ENCODE results near the gene IRF2. TPM values are rescaled to one million over a fixed set of nuclear protein-coding genes. Genes with fewer than 3 reads are reported as not detected.
A peak's percentile ranks its signal among the peaks of the same experiment; 100 is the strongest.

The IRF2 gene
- total and polyA plus RNA-seq, 2 experiments from 2014 or later = 12.8 to 14.2 TPM

DNA sequence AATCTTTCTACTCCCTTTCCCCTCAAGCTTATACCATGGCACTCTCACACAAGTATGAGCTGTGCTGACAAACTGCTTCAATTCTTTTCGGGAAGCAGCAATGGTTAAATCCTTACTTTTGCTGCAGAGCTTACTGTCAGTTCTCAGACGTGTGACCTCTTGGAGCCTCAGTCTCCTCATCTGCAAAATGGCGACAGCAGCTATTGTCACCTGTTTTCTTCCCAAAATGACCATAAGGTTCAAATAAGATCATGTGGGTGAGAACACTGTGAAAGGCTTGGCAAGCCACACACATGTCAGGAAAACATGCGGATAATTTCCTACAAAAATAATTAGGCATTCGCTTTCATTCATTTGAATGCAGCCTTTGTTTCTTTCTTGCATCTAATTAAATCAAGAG lies 36.8 kb upstream of the IRF2 start:
- Histone ChIP-seq H3K4me2 (ENCODE audit: unreplicated experiment) (no peak overlapping the region), H3K4me1 (ENCODE audit: insufficient read depth) (peaks cover 19% of the 10 kb centered on the region), H3K9ac (no peak overlapping the region), H4K20me1 (ENCODE audit: insufficient read depth) (no peaks in the 10 kb centered on the region), H2AFZ (no peak overlapping the region), H3K9me3 (ENCODE audit: low read depth) (no peaks in the 10 kb centered on the region), H3K36me3 (ENCODE audit: low read depth) (no peaks in the 10 kb centered on the region), H3K4me3 (no peak overlapping the region), H3K9me2 (ENCODE audit: insufficient read depth) (no peaks in the 10 kb centered on the region), H3F3A (ENCODE audit: insufficient read depth) (peaks cover 32% of the 10 kb centered on the region), H3K27me3 (replicated peaks; ENCODE audit: insufficient read depth) (no peaks in the 10 kb centered on the region), H3K27ac (no peak overlapping the region), H3K79me2 (ENCODE audit: insufficient read depth) (no peaks in the 10 kb centered on the region)
- WGBS, 2 experiments (ENCODE audit: low coverage in 1 of 2, low lambda C conversion rate in 2 of 2, missing lambda C conversion rate in 2 of 2) = 73 to 78% methylated on average over 5 of the region's 5 CpGs
- in situ Hi-C loops (cut with MboI) = no loop called here
- DNase-seq = no peak
- TF ChIP-seq EZH2phosphoT487 (IDR thresholded peaks at IDR 0.05; ENCODE audit: insufficient read depth, low read depth) (no peak), EZH2 (IDR thresholded peaks at IDR 0.05; ENCODE audit: insufficient read depth, poor library complexity, severe bottlenecking) (no peak)

DNA sequence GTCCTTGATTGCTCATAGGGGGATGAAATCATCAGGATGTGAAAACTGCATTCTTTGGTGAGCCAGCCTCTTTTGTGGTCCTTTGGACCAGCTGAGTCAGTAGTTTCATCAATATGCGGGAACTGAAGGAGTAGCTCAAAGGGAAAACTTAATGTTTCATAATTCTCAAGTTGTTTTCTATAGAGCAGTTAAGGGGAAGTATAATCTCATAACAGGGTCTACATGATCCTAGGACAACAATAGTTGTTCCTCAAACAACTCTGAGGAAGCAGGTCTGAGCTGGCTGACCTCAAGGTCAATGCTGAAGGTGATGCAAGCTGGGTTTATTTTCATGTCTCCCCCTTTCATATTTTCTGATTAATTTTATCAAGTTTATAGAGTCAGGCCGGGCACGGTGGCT lies 36.1 kb upstream of the IRF2 start:
- Histone ChIP-seq H3K79me2 (ENCODE audit: insufficient read depth) (no peaks in the 10 kb centered on the region), H3K4me3 (no peak overlapping the region), H3K27me3 (replicated peaks; ENCODE audit: insufficient read depth) (no peaks in the 10 kb centered on the region), H3K36me3 (ENCODE audit: low read depth) (no peaks in the 10 kb centered on the region), H3K9me2 (ENCODE audit: insufficient read depth) (no peaks in the 10 kb centered on the region), H3F3A (ENCODE audit: insufficient read depth) (peaks cover 28% of the 10 kb centered on the region), H3K4me2 (ENCODE audit: unreplicated experiment) (no peak overlapping the region), H3K9ac (no peak overlapping the region), H3K9me3 (ENCODE audit: low read depth) (no peaks in the 10 kb centered on the region), H2AFZ (no peak overlapping the region), H4K20me1 (ENCODE audit: insufficient read depth) (no peaks in the 10 kb centered on the region), H3K4me1 (ENCODE audit: insufficient read depth) (peaks cover 18% of the 10 kb centered on the region), H3K27ac (no peak overlapping the region)
- in situ Hi-C loops (cut with MboI) = no loop called here
- no peak for DNase-seq
- 95% methylated on average over 3 of the region's 3 CpGs for WGBS, 2 experiments (ENCODE audit: low coverage in 1 of 2, low lambda C conversion rate in 2 of 2, missing lambda C conversion rate in 2 of 2)
- TF ChIP-seq EZH2phosphoT487 (IDR thresholded peaks at IDR 0.05; ENCODE audit: insufficient read depth, low read depth) (no peak), EZH2 (IDR thresholded peaks at IDR 0.05; ENCODE audit: insufficient read depth, poor library complexity, severe bottlenecking) (no peak)

GRCh38 chr4:184506527-184507121 lies 32.3 kb upstream of the IRF2 start:
- Histone ChIP-seq H3K36me3 (ENCODE audit: low read depth) (no peaks in the 10 kb centered on the region), H3K27ac (no peak overlapping the region), H3K27me3 (replicated peaks; ENCODE audit: insufficient read depth) (no peaks in the 10 kb centered on the region), H3F3A (ENCODE audit: insufficient read depth) (no peaks in the 10 kb centered on the region), H3K4me3 (no peak overlapping the region), H3K4me2 (ENCODE audit: unreplicated experiment) (no peak overlapping the region), H3K9ac (no peak overlapping the region), H3K9me3 (ENCODE audit: low read depth) (no peaks in the 10 kb centered on the region), H3K9me2 (ENCODE audit: insufficient read depth) (no peaks in the 10 kb centered on the region), H2AFZ (no peak overlapping the region), H3K4me1 (ENCODE audit: insufficient read depth) (peaks cover 9% of the 10 kb centered on the region), H3K79me2 (ENCODE audit: insufficient read depth) (no peaks in the 10 kb centered on the region), H4K20me1 (ENCODE audit: insufficient read depth) (no peaks in the 10 kb centered on the region)
- in situ Hi-C loops (cut with MboI) = no loop called here
- TF ChIP-seq EZH2phosphoT487 (IDR thresholded peaks at IDR 0.05; ENCODE audit: insufficient read depth, low read depth) = no peak
- no peak for TF ChIP-seq EZH2 (IDR thresholded peaks at IDR 0.05; ENCODE audit: insufficient read depth, poor library complexity, severe bottlenecking)
- peak; percentile 23 for DNase-seq
- 82 to 86% methylated on average over 7 of the region's 7 CpGs for WGBS, 2 experiments (ENCODE audit: low coverage in 1 of 2, low lambda C conversion rate in 2 of 2, missing lambda C conversion rate in 2 of 2)

GRCh38 chr4:184504385-184504784 lies 30.0 kb upstream of the IRF2 start:
- peak overlapping the region; percentile 76 for H2AFZ ChIP-seq
- H3K27ac ChIP-seq = no peak overlapping the region
- no peak for TF ChIP-seq EZH2phosphoT487 (IDR thresholded peaks at IDR 0.05; ENCODE audit: insufficient read depth, low read depth)
- no peak for TF ChIP-seq EZH2 (IDR thresholded peaks at IDR 0.05; ENCODE audit: insufficient read depth, poor library complexity, severe bottlenecking)
- H4K20me1 ChIP-seq (ENCODE audit: insufficient read depth) = no peaks in the 10 kb centered on the region
- H3F3A ChIP-seq (ENCODE audit: insufficient read depth) = no peaks in the 10 kb centered on the region
- WGBS, 2 experiments (ENCODE audit: low coverage in 1 of 2, low lambda C conversion rate in 2 of 2, missing lambda C conversion rate in 2 of 2) = 91 to 96% methylated on average over 11 of the region's 11 CpGs
- H3K4me3 ChIP-seq = no peak overlapping the region
- peaks cover 9% of the 10 kb centered on the region for H3K4me1 ChIP-seq (ENCODE audit: insufficient read depth)
- H3K9me2 ChIP-seq (ENCODE audit: insufficient read depth) = no peaks in the 10 kb centered on the region
- H3K4me2 ChIP-seq (ENCODE audit: unreplicated experiment) = no peak overlapping the region
- in situ Hi-C loops (cut with MboI) = no loop called here
- no peak overlapping the region for H3K9ac ChIP-seq
- DNase-seq = no peak
- H3K9me3 ChIP-seq (ENCODE audit: low read depth) = no peaks in the 10 kb centered on the region
- H3K79me2 ChIP-seq (ENCODE audit: insufficient read depth) = no peaks in the 10 kb centered on the region
- H3K36me3 ChIP-seq (ENCODE audit: low read depth) = no peaks in the 10 kb centered on the region
- H3K27me3 ChIP-seq (replicated peaks; ENCODE audit: insufficient read depth) = no peaks in the 10 kb centered on the region

Data from GM23248 (cell line).